Measurements from ENCODE around the gene PCDHB8.
A peak's percentile ranks its signal among the peaks of the same experiment; 100 is the strongest.
"Not testable (repeated sequence)": the region's sequence is repeated elsewhere in the genome, so short reads cannot be mapped to it uniquely, and the experiment has no call there.

Gene PCDHB8

GRCh38 chr5:141177577-141178191 is at the start of gene PCDHB8:
PCDHB8 (plus strand) TSS chr5:141177790; CDS start chr5:141178035, 245 bp downstream.
- DNase-seq (ENCODE audit: low read depth, low spot score), result not testable (repeated sequence)

DNA sequence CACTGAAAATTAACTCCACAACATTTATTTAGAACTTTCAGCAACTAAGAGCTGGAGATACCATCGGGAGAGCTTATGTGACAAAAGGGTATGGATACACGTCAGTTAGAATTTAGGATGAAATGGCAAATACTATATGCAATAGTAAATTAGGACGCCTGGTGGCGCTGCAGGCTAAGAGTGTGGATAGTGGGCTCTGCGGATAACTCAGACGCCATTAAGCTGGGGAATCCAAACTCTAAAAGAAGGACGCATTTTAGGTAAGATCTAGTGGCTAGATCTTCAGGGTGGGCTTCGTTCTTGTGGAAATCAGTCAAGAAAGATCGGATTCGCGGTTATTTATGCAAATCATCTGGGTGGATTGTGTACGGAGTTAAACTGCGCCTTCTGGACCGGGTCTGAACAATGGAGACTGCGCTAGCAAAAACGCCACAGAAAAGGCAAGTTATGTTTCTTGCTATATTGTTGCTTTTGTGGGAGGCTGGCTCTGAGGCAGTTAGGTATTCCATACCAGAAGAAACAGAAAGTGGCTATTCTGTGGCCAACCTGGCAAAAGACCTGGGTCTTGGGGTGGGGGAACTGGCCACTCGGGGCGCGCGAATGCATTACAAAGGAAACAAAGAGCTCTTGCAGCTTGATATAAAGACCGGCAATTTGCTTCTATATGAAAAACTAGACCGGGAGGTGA is 42.4 kb upstream of the PCDHB8 start, which contains the start of gene PCDHB5:
Gene PCDHB5, plus strand, starts transcription at position 177 of the 688 bp plus-strand sequence. Its CDS starts 229 bp downstream, at position 406.
- DNase-seq (ENCODE audit: low read depth, low spot score), result peak; percentile 48

DNA sequence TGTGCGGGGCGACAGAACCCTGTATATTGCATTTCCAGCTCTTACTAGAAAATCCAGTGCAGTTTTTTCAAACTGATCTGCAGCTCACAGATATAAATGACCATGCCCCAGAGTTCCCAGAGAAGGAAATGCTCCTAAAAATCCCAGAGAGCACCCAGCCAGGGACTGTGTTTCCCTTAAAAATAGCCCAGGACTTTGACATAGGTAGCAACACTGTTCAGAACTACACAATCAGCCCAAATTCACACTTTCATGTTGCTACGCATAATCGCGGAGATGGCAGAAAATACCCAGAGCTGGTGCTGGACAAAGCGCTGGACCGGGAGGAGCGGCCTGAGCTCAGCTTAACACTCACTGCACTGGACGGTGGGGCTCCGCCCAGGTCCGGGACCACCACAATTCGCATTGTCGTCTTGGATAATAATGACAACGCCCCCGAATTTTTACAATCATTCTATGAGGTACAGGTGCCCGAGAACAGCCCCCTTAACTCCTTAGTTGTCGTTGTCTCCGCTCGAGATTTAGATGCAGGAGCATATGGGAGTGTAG is 41.8 kb upstream of the PCDHB8 start:
- DNase-seq (ENCODE audit: low read depth, low spot score), result no peak

GRCh38 chr5:141137346-141137745 is 40.2 kb upstream of the PCDHB8 start:
- DNase-seq (ENCODE audit: low read depth, low spot score), result not testable (repeated sequence)

DNA sequence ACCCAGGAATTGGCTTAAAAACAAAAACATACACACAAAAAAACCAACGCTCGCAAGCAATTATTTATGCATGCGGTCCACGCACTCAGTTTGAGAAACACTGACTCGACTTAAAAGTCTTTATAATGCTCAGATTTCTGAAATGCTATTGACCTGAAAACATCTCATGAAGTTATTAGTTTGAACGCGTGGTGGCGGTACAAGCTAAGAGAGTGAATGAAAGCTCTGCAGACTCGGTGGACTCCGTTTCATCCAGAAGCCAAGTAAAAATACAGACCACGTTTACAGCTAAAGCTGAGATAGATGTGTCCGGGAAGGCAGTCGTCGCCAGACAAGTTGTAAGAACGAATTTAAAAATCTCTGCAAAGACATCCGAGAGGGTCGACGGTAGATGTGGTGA is 27.8 kb upstream of the PCDHB8 start, which contains the start of gene PCDHB6:
Gene PCDHB6, plus strand, starts transcription at position 246 of the 400 bp plus-strand sequence. CDS start 201 bp downstream, outside the sequence.
- peak; percentile 4 for DNase-seq (ENCODE audit: low read depth, low spot score)

- no peak for DNase-seq (ENCODE audit: low read depth, low spot score)
Measured at GRCh38 chr5:141150224-141150992, 27.2 kb upstream of the PCDHB8 start.

DNA sequence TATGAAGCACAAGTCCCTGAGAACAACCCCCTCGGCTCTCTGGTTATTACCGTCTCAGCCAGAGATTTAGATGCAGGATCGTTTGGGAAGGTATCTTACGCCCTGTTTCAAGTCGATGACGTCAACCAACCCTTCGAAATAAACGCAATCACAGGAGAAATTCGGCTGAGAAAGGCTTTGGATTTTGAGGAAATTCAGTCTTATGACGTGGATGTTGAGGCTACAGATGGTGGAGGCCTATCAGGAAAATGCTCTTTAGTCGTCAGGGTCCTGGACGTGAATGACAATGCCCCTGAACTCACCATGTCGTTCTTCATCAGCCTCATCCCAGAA is 26.6 kb upstream of the PCDHB8 start:
- no peak for DNase-seq (ENCODE audit: low read depth, low spot score)

GRCh38 chr5:141151632-141152031 is 26.0 kb upstream of the PCDHB8 start:
- DNase-seq (ENCODE audit: low read depth, low spot score), result not testable (repeated sequence)

- not testable (repeated sequence) for DNase-seq (ENCODE audit: low read depth, low spot score)
Measured at GRCh38 chr5:141152096-141152495, 25.5 kb upstream of the PCDHB8 start.

DNA sequence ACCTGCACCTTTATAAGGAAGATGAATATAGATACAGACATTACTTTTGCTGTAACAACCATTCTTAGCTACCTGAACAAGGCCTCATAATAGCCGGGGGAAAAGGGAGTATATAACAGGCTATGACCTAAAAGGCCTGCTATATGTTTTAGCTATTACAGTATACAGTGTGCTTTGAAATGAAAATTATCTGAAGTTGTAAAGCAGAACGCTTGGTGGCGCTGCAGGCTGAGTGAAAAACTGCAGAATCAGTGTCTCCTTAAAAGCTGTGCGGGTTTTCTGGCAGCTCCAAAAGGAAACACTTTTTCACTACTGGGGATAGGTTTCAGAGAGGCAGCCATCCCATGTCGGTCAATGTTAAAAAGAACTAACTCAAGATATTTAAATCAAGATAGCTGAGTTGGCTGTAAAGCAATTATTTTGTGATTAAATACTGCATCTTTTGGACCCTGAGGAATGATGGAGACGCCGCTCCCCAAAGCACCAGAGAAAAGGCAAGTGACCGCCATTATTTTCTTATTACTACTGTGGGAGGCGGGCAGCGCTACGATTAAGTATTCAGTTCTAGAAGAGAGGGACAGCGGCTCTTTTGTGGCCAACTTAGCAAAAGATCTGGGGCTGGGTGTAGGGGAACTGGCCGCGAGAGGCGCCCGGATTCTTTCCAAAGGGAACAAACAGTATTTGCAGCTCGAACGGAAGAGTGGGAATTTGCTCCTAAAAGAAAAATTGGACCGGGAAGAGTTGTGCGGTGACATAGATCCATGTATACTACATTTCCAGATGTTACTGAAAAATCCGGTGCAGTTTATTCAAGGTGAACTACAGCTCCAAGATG is 21.8 kb upstream of the PCDHB8 start:
- no peak for DNase-seq (ENCODE audit: low read depth, low spot score)

GRCh38 chr5:141157356-141157755 is 20.2 kb upstream of the PCDHB8 start:
- not testable (repeated sequence) for DNase-seq (ENCODE audit: low read depth, low spot score)

GRCh38 chr5:141157901-141158300 is 19.7 kb upstream of the PCDHB8 start:
- DNase-seq (ENCODE audit: low read depth, low spot score), result not testable (repeated sequence)

DNA sequence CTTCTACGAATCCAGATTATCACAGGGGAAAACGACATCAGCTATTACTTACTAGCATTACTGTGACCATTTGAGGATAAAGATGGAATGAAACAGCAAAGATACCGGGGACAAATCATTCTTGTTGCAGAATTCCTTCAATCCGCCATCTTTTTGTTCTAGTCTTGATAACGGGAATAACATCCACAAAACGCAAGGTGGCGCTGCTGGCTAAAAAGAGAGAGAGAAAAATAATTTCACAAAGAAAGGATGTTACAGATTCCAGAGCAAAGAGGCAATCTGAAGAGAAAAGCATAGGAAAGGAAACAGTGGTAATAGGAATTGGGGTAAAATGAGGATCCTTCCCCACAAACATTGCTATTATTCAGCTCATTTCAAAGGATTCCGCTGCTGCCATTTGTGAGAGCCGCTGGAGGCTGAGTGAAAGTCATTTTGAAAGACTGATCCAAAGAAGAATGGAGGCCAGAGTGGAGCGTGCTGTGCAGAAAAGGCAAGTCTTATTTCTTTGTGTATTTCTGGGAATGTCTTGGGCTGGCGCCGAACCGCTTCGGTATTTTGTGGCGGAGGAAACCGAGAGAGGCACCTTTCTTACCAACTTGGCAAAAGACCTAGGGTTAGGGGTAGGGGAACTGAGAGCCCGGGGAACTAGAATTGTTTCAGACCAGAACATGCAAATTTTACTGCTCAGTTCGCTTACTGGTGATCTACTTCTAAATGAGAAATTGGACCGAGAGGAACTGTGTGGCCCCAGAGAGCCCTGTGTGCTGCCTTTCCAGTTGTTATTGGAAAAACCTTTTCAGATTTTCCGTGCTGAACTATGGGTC is 5.0 kb upstream of the PCDHB8 start, which contains the start of gene PCDHB7:
Gene PCDHB7, plus strand, starts transcription at position 264 of the 824 bp plus-strand sequence. Its CDS starts 192 bp downstream, at position 456.
- DNase-seq (ENCODE audit: low read depth, low spot score), result peak; percentile 33

GRCh38 chr5:141174291-141175104 is 3.1 kb upstream of the PCDHB8 start:
- not testable (repeated sequence) for DNase-seq (ENCODE audit: low read depth, low spot score)

- DNase-seq (ENCODE audit: low read depth, low spot score), result no peak
Measured at GRCh38 chr5:141175933-141176332, 1.7 kb upstream of the PCDHB8 start.

GRCh38 chr5:141179371-141179770 is 1.8 kb downstream of the PCDHB8 start:
- not testable (repeated sequence) for DNase-seq (ENCODE audit: low read depth, low spot score)

DNA sequence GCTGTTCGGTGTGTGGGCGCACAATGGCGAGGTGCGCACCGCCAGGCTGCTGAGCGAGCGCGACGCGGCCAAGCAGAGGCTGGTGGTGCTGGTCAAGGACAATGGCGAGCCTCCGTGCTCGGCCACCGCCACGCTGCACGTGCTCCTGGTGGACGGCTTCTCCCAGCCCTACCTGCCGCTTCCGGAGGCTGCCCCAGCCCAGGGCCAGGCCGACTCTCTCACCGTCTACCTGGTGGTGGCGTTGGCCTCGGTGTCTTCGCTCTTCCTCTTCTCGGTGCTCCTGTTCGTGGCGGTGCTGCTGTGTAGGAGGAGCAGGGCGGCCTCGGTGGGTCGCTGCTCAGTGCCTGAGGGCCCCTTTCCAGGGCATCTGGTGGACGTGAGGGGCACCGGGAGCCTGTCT is 2.3 kb downstream of the PCDHB8 start:
- not testable (repeated sequence) for DNase-seq (ENCODE audit: low read depth, low spot score)

- DNase-seq (ENCODE audit: low read depth, low spot score), result no peak
Measured at GRCh38 chr5:141180313-141180712, 2.7 kb downstream of the PCDHB8 start.

- DNase-seq (ENCODE audit: low read depth, low spot score), result peak; percentile 28
Measured at GRCh38 chr5:141182248-141182647, 4.7 kb downstream of the PCDHB8 start, which contains the start of gene PCDHB16. PCDHB16 (plus strand) TSS chr5:141182387; CDS start chr5:141182560, 173 bp downstream.
